Osteoblast (primary cell): ENCODE measurements around the gene CSF2RB. TPM values are rescaled to one million over a fixed set of nuclear protein-coding genes. Genes with fewer than 3 reads are reported as not detected.

Experiments used
- DNase-seq: peaks from one replicate; pipeline ENCODE4 v3.0.0; 2011; ENCODE audit warnings: low spot score, mixed read lengths; ENCODE audit not compliant: insufficient read length; ENCODE audit errors: missing footprints
- H2AFZ ChIP-seq: 2 replicates; pipeline ENCODE4 v1.6.0; 2011; ENCODE audit warnings: mild to moderate bottlenecking, low read length
- H3K27ac ChIP-seq: 2 replicates; pipeline ENCODE4 v1.5.1; 2011; ENCODE audit warnings: mild to moderate bottlenecking, low read depth, low read length, moderate library complexity
- H3K27me3 ChIP-seq: 2 replicates; pipeline ENCODE4 v1.6.0; 2012; ENCODE audit warnings: mild to moderate bottlenecking, control low read depth, inconsistent platforms, low read length, moderate library complexity; ENCODE audit not compliant: insufficient read depth
- H3K36me3 ChIP-seq: 2 replicates; pipeline ENCODE4 v1.5.1; 2011; ENCODE audit warnings: mild to moderate bottlenecking, low read length, control low read depth, moderate library complexity; ENCODE audit not compliant: insufficient read depth
- H3K4me1 ChIP-seq: 2 replicates; pipeline ENCODE4 v1.5.1; 2011; ENCODE audit warnings: mild to moderate bottlenecking, low read length, control low read depth, moderate library complexity; ENCODE audit not compliant: insufficient read depth
- H3K4me2 ChIP-seq: 2 replicates; pipeline ENCODE4 v1.6.0; 2011; ENCODE audit warnings: mild to moderate bottlenecking, low read length; ENCODE audit not compliant: insufficient read depth
- H3K4me3 ChIP-seq: fragments of 200-600 bp; sonication (generic); 3 replicates; pipeline ENCODE4 v1.5.1; 2012; ENCODE audit warnings: mild to moderate bottlenecking, low read length, inconsistent platforms; ENCODE audit not compliant: insufficient read depth
- H3K79me2 ChIP-seq: 2 replicates; pipeline ENCODE4 v1.6.0; 2012; ENCODE audit warnings: mild to moderate bottlenecking, low read length, control low read depth, inconsistent platforms; ENCODE audit not compliant: insufficient read depth
- H3K9me3 ChIP-seq: 2 replicates; pipeline ENCODE4 v1.5.1; 2011; ENCODE audit warnings: low read depth, low read length, control low read depth
- H4K20me1 ChIP-seq: 2 replicates; pipeline ENCODE4 v1.6.0; 2012; ENCODE audit warnings: mild to moderate bottlenecking, low read length, control low read depth; ENCODE audit not compliant: insufficient read depth
- CTCF ChIP-seq: IDR thresholded peaks from 2 replicates; pipeline ENCODE4 v1.5.1; 2011; ENCODE audit warnings: mild to moderate bottlenecking, low read depth, low read length, moderate library complexity; ENCODE audit errors: extremely low read depth
- total RNA-seq: library from RNA; depleted of rRNA; stranded (reverse); fragments of >200 nt; gene quantifications from 2 replicates; pipeline ENCODE4 v1.2.3, GENCODE V29; 2012

Gene CSF2RB
- total RNA-seq, 1 donor = 1.1 TPM

GRCh38 chr22:36872084-36872483 lies 41.3 kb upstream of the CSF2RB start:
- peaks cover 7% of the 10 kb centered on the region for H3K27me3 ChIP-seq
- H3K79me2 ChIP-seq = no peaks in the 10 kb centered on the region
- no peak overlapping the region for H3K27ac ChIP-seq
- no peaks in the 10 kb centered on the region for H4K20me1 ChIP-seq
- no peak for DNase-seq
- H3K36me3 ChIP-seq = no peaks in the 10 kb centered on the region
- H3K4me3 ChIP-seq = no peak overlapping the region
- no peak overlapping the region for H2AFZ ChIP-seq
- TF ChIP-seq CTCF = no peak
- no peaks in the 10 kb centered on the region for H3K9me3 ChIP-seq
- H3K4me2 ChIP-seq = no peak overlapping the region
- H3K4me1 ChIP-seq = peaks cover 15% of the 10 kb centered on the region

- DNase-seq = no peak
- Histone ChIP-seq H3K4me1 (peaks cover 15% of the 10 kb centered on the region), H3K27me3 (peaks cover 7% of the 10 kb centered on the region), H3K4me3 (no peak overlapping the region), H2AFZ (no peak overlapping the region), H3K27ac (no peak overlapping the region), H3K36me3 (no peaks in the 10 kb centered on the region), H3K4me2 (no peak overlapping the region), H3K79me2 (no peaks in the 10 kb centered on the region), H3K9me3 (no peaks in the 10 kb centered on the region), H4K20me1 (no peaks in the 10 kb centered on the region)
- no peak for TF ChIP-seq CTCF
Measured at GRCh38 chr22:36872866-36873498, 40.4 kb upstream of the CSF2RB start.

GRCh38 chr22:36873614-36874308 lies 39.7 kb upstream of the CSF2RB start:
- peaks cover 6% of the 10 kb centered on the region for H3K27me3 ChIP-seq
- DNase-seq = peak; percentile 98
- peak overlapping the region; percentile 67 for H2AFZ ChIP-seq
- no peak overlapping the region for H3K4me3 ChIP-seq
- H3K4me2 ChIP-seq = peak overlapping the region; percentile 46
- H4K20me1 ChIP-seq = no peaks in the 10 kb centered on the region
- TF ChIP-seq CTCF = peak; percentile 79
- H3K36me3 ChIP-seq = no peaks in the 10 kb centered on the region
- H3K27ac ChIP-seq = peak overlapping the region; percentile 68
- H3K79me2 ChIP-seq = no peaks in the 10 kb centered on the region
- H3K4me1 ChIP-seq = peaks cover 21% of the 10 kb centered on the region
- no peaks in the 10 kb centered on the region for H3K9me3 ChIP-seq

- no peak for DNase-seq
- Histone ChIP-seq H3K27ac (peak overlapping the region; percentile 68), H3K4me1 (peaks cover 26% of the 10 kb centered on the region), H3K36me3 (no peaks in the 10 kb centered on the region), H3K9me3 (no peaks in the 10 kb centered on the region), H3K4me3 (no peak overlapping the region), H4K20me1 (no peaks in the 10 kb centered on the region), H3K79me2 (no peaks in the 10 kb centered on the region), H3K4me2 (no peak overlapping the region), H3K27me3 (peaks cover under 1% of the 10 kb centered on the region), H2AFZ (peak overlapping the region; percentile 67)
- TF ChIP-seq CTCF = no peak
Measured at GRCh38 chr22:36874309-36874696, 39.1 kb upstream of the CSF2RB start.
